HCEC 1CT (cell line): ENCODE measurements around the gene TEP1.
"Not testable (repeated sequence)": the region's sequence is repeated elsewhere in the genome, so short reads cannot be mapped to it uniquely, and the experiment has no call there.

Experiments used
- DNase-seq: peaks from one replicate; pipeline ENCODE4 v3.0.0-alpha.2; 2017

TEP1 gene

DNA sequence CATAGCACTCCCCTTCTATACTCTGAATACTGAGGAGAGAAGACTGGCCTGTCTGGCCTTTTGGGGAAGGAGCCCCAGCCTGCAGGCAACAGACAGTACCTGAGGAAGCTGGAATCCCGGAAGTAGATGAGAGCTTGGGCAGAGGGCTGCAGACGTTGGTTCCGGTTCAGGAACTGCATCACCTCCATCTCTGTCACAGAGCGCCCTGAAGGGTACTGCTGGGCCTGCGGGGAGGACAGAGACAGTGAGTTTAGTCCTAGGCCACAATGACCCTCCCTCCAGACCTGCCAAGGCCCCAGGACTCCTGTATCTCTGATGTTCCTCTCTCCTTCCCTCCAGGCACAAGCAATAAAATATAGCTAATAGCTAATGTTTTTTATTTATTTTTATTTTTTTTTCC lies 28.4 kb downstream of the TEP1 start:
- DNase-seq = no peak

DNA sequence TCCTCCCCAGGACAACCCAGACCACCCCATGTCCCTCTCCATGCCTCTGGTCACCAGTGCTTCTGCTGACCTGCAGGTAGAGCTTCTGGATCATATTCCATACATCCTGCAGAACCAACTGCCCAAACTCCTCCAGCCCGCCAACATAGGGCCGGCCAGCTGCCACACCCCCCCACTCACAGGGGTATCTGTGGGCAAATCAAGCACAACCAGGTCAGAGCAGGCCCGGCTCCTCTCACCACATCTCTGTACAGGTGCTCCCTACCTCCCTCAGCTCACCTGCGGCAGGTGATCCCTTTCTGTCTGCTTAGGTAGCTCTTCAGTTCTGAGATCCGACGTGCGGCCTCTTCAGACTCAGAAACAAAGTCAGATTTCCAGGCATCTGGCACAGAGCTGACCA lies 29.0 kb downstream of the TEP1 start:
- no peak for DNase-seq

GRCh38 chr14:20383636-20384035 lies 29.7 kb downstream of the TEP1 start:
- no peak for DNase-seq

GRCh38 chr14:20383032-20383431 lies 30.3 kb downstream of the TEP1 start:
- DNase-seq = no peak

- DNase-seq = no peak
Observed at GRCh38 chr14:20382526-20382925, 30.8 kb downstream of the TEP1 start.

GRCh38 chr14:20381341-20381740 lies 32.0 kb downstream of the TEP1 start:
- no peak for DNase-seq

DNA sequence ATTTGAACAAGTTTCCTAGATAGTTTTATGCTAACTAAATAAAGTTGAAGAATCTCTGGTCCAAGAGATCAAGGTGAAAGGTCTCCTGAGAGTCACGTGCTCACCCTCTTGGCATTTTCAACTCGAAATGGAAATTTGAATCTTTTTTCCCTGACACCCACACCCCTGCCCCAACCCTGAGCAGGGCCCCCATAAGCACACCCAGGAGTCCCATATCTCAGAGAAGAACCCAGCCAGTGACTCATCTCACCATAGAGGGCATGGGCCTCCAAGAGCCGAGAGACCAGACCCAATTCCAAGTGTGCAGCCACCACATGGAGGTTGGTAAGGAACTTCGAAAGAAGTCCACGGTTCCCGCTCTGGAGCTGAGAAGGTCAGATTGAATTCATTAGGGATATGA lies 32.6 kb downstream of the TEP1 start:
- no peak for DNase-seq

DNA sequence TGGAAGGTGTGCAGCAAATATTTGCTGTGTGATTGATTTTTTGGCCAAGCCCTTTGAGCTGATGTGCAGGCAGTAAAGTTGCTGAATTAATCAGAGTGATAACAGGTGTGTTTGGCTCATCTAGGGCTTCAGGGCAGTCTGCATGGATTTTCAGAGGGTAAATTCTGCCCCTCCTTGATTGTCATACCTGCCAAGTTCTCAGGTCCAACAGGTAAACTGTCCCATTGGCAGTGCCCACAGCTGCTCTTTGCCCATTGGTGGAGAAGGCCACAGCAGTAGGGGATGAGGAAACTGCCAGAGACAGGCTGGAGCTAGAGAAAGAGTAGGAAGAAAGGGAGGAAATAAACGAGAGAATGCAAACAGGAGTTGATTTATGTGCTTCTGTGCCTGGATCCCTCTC lies 33.6 kb downstream of the TEP1 start:
- no peak for DNase-seq

- no peak for DNase-seq
Observed at GRCh38 chr14:20377171-20377570, 36.1 kb downstream of the TEP1 start.

- no peak for DNase-seq
Observed at GRCh38 chr14:20376071-20376588, 37.2 kb downstream of the TEP1 start.

DNA sequence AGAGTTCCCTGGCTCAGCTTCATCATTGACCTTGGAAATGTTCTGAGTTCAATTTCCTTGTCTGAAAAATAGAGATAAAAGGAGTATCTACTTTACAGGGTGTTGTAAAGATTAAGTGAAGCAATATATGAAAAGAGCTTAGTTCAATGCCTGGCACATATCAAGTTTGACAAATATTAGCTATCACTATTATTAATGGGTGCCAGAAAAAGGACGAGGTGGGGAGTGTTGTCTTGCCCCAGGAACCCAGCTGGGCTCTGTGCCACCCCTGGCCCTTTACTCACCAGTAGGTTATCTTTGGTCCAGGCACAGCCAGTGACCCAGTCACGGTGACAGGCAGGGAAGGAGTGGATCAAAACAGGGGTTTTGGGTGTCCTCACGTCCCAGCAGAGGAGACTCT lies 37.8 kb downstream of the TEP1 start:
- no peak for DNase-seq

GRCh38 chr14:20372796-20373195 lies 40.5 kb downstream of the TEP1 start:
- DNase-seq = no peak

GRCh38 chr14:20365928-20366327 lies 47.4 kb downstream of the TEP1 start:
- no peak for DNase-seq

- not testable (repeated sequence) for DNase-seq
Observed at GRCh38 chr14:20358474-20358873, 54.8 kb downstream of the TEP1 start.

GRCh38 chr14:20356422-20356821 lies 56.9 kb downstream of the TEP1 start:
- DNase-seq = no peak

DNA sequence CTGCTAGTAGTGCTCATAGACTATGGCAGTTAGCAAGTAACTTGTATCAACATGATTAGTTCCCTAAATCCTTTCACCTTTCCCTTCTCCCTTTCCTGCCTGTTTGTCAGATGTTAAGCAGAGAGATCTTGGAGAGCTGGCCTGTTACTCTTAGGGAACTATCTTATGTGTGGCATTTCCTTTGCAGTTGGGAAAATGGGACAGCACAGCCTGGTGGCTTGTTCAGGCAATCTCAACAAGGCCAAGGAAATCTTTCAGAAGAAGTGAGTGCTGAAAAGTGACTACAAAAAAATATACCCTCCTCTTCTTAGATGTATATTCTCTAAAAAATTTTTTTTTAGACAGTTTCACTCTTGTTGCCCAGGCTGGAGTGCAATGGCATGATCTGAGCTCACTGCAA lies 62.4 kb downstream of the TEP1 start:
- DNase-seq = peak; percentile 19

DNA sequence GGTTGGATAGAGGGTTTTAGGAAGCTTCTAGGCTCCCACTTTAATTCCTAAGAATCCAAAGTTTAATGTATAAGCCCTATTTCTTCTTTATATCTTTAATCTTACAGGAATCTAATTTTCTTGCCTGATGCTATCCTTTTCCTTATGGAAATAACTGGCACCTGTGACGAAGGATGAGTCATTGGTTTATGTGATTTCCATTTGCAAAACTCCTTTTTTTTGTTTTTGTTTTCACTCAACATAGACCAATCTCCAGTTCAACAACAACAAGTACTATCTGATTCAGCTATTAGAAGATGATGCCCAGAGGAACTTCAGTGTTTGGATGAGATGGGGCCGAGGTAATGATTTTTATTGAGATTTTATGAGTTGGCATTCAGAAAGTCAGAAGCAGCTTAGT lies 63.0 kb downstream of the TEP1 start:
- DNase-seq = peak; percentile 47

GRCh38 chr14:20347747-20348146 lies 65.6 kb downstream of the TEP1 start:
- no peak for DNase-seq

DNA sequence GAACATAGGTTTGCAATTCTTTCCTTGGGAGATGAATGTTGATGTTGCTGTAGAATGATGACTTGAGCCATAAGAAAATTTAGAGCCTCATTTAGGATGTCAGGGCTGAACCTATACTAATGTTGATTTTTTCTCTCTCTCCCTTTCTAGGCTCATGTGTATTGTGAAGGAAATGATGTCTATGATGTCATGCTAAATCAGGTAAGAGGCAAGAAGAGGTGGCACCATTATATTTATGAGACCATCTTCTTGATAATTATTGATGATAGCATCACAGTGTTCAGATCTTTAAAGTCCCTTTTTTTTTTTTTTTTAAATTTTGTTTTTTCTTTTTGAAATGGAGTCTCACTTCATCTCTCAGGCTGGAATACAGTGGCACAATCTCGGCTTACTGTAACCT lies 66.6 kb downstream of the TEP1 start:
- no peak for DNase-seq

GRCh38 chr14:20345366-20345765 lies 67.9 kb downstream of the TEP1 start:
- no peak for DNase-seq

DNA sequence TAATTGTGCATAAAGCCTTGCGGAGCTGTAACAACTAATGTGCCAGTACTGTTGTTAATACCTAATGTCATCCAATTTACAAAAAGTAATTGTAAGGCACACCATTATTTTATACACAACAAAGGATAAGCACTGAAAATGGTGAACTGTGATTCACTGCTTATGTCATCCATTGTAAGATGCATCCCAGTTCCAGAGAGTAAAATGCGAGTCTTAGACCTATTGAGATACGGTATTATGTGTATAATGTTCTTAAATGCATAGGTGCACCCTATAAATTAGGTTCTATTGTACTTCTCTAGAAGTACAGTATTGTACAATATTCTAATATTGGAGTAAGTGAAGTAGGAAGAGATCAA lies 69.5 kb downstream of the TEP1 start:
- peak; percentile 21 for DNase-seq

GRCh38 chr14:20343092-20343861 lies 70.0 kb downstream of the TEP1 start, which contains the start of gene PARP2:
Gene PARP2, plus strand, starts transcription at chr14:20343635. Its CDS starts 7 bp downstream, at chr14:20343642.
- peak; percentile 100 for DNase-seq

- DNase-seq = no peak
Observed at GRCh38 chr14:20341646-20342045, 71.7 kb downstream of the TEP1 start.

- DNase-seq = not testable (repeated sequence)
Observed at GRCh38 chr14:20341032-20341431, 72.3 kb downstream of the TEP1 start.

- DNase-seq = no peak
Observed at GRCh38 chr14:20334017-20334416, 79.3 kb downstream of the TEP1 start.
